Panc1 (cell line): ENCODE data around the gene PSMD12. TPM values are rescaled to one million over a fixed set of nuclear protein-coding genes. Genes with fewer than 3 reads are reported as not detected.

Experiments
- ATAC-seq: fragments of 200-7000 bp; cut with Tn5 transposase; 2 replicates; pipeline ENCODE4 v1.9.1; 2020; ENCODE audit warnings: mild to moderate bottlenecking, moderate library complexity
- BruUV-seq: library from RNA; stranded (reverse); fragments of 400-500 nt; replicated peaks from 2 replicates; lab custom pipeline; 2021; lab: Mats Ljungman, UMichigan
- CTCF ChIA-PET: fragments of 300-600 bp; sonication (Branson Sonifier 250); formaldehyde crosslinking; loops from one replicate; lab custom pipeline; 2022; ENCODE audit warnings: antibody characterized with exemption; lab: Charles Lee
- POLR2A ChIA-PET: fragments of 300-600 bp; sonication (Branson Sonifier 250); formaldehyde crosslinking; loops from one replicate; lab custom pipeline; 2022; ENCODE audit warnings: antibody characterized with exemption; lab: Charles Lee
- DNase-seq: peaks from one replicate; pipeline ENCODE4 v3.0.0-alpha.2; 2010; ENCODE audit warnings: low read depth, low spot score
- H3K27ac ChIP-seq: 2 replicates; pipeline ENCODE4 v1.5.1; 2011; ENCODE audit warnings: mild to moderate bottlenecking, low read length, inconsistent platforms
- H3K27me3 ChIP-seq: fragments of 200-500 bp; sonication (Bioruptor generic); 2 replicates; pipeline ENCODE4 v1.6.0; 2014; ENCODE audit warnings: low read length, inconsistent platforms; ENCODE audit not compliant: control insufficient read depth, insufficient read depth
- H3K36me3 ChIP-seq: fragments of 200-500 bp; sonication (Bioruptor generic); 2 replicates; pipeline ENCODE4 v1.5.1; 2014; ENCODE audit warnings: inconsistent platforms, mild to moderate bottlenecking, low read length, moderate library complexity; ENCODE audit not compliant: control insufficient read depth, insufficient read depth
- H3K4me1 ChIP-seq: 2 replicates; pipeline ENCODE4 v1.5.1; 2011; ENCODE audit warnings: inconsistent platforms, mild to moderate bottlenecking, low read length, moderate library complexity; ENCODE audit not compliant: control insufficient read depth, insufficient read depth
- H3K4me3 ChIP-seq, 2 experiments: 2 replicates each; pipeline ENCODE4 v1.5.1; 2011 to 2012; ENCODE audit warnings: low read depth in 2 of 2, low read length in 2 of 2, mild to moderate bottlenecking in 2 of 2, inconsistent platforms in 1 of 2, moderate library complexity in 1 of 2
- H3K9me3 ChIP-seq: fragments of 200-500 bp; sonication (Bioruptor generic); 2 replicates; pipeline ENCODE4 v1.5.1; 2014; ENCODE audit warnings: low read depth, mild to moderate bottlenecking, inconsistent platforms, low read length, moderate library complexity; ENCODE audit not compliant: control insufficient read depth, insufficient read depth
- CTCF ChIP-seq: fragments of 450-650 bp; IDR thresholded peaks from 2 replicates; pipeline ENCODE4 v1.5.1; 2017; ENCODE audit warnings: mild to moderate bottlenecking
- POLR2AphosphoS5 ChIP-seq: IDR thresholded peaks from 2 replicates; pipeline ENCODE4 v1.6.1; 2012; ENCODE audit warnings: mild to moderate bottlenecking, low read depth, low read length, moderate library complexity
- REST ChIP-seq, 2 experiments: IDR thresholded peaks; 2 replicates each; pipeline ENCODE4 v1.6.1; 2011 to 2012; ENCODE audit warnings: low read depth in 2 of 2, control low read depth in 1 of 2, low read length in 1 of 2, mild to moderate bottlenecking in 1 of 2, moderate library complexity in 1 of 2; ENCODE audit not compliant: insufficient read depth in 1 of 2
- SIN3A ChIP-seq: IDR thresholded peaks from 2 replicates; pipeline ENCODE4 v1.6.1; 2012; ENCODE audit warnings: low read depth, mild to moderate bottlenecking, low read length, moderate library complexity, borderline replicate concordance; ENCODE audit not compliant: insufficient read depth
- TCF7L2 ChIP-seq: IDR thresholded peaks from 2 replicates; pipeline ENCODE4 v1.6.1; 2011; ENCODE audit warnings: mild to moderate bottlenecking, low read depth, low read length, inconsistent platforms
- in situ Hi-C: cut with HindIII; loops from 2 replicates; pipeline ENCODE4 v1.10.0; 2016; ENCODE audit warnings: low sequenced_read_pairs, low pct_unique_long_range_greater_than_20kb
- intact Hi-C: fragments of 100-400 bp; cut with micrococcal nuclease; formaldehyde crosslinking; loops from one replicate; pipeline ENCODE4 v1.10.0; 2022; ENCODE audit not compliant: unreplicated experiment
- total RNA-seq: library from RNA; stranded (reverse); gene quantifications from one replicate; pipeline ENCODE4 v1.2.1, GENCODE V29; 2021; ENCODE audit not compliant: unreplicated experiment

PSMD12 gene
- total RNA-seq, 1 experiment from 2014 or later = 50.2 TPM

- Histone ChIP-seq H3K4me3 (no peak overlapping the region), H3K9me3 (no peaks in the 10 kb centered on the region), H3K27ac (no peak overlapping the region), H3K27me3 (no peaks in the 10 kb centered on the region), H3K4me1 (no peaks in the 10 kb centered on the region), H3K36me3 (no peaks in the 10 kb centered on the region)
- ChIA-PET CTCF (no interaction called here), POLR2A (no interaction called here)
- DNase-seq = no peak
- ATAC-seq = no peak
- intact Hi-C loops (no loop called here), in situ Hi-C loops (no loop called here)
- no TSS peak for BruUV-seq
- no peak for TF ChIP-seq SIN3A
- TF ChIP-seq CTCF = no peak
- no peak for TF ChIP-seq REST (IDR thresholded peaks at IDR 0.05; ENCODE audit: insufficient read depth in 1 of 2, low read depth in 2 of 2, low read length in 1 of 2)
- no peak for TF ChIP-seq TCF7L2
- TF ChIP-seq POLR2AphosphoS5 = no peak
These were observed 42.0 kb downstream of the PSMD12 start for GRCh38 chr17:67324330-67324729.

GRCh38 chr17:67323445-67323844 is 42.9 kb downstream of the PSMD12 start:
- no peak overlapping the region for H3K27ac ChIP-seq
- TF ChIP-seq REST (IDR thresholded peaks at IDR 0.05; ENCODE audit: insufficient read depth in 1 of 2, low read depth in 2 of 2, low read length in 1 of 2) (no peak), POLR2AphosphoS5 (no peak), SIN3A (no peak), TCF7L2 (no peak), CTCF (no peak)
- no TSS peak for BruUV-seq
- no peak for ATAC-seq
- no peaks in the 10 kb centered on the region for H3K4me1 ChIP-seq
- in situ Hi-C loops = no loop called here
- no peak overlapping the region for H3K4me3 ChIP-seq
- DNase-seq = no peak
- no peaks in the 10 kb centered on the region for H3K36me3 ChIP-seq
- no peaks in the 10 kb centered on the region for H3K9me3 ChIP-seq
- ChIA-PET CTCF (no interaction called here), POLR2A (no interaction called here)
- H3K27me3 ChIP-seq = no peaks in the 10 kb centered on the region
- intact Hi-C loops = no loop called here
